GM12892 (cell line): ENCODE results near the gene KRT74.

Source experiments
- POLR2A ChIP-seq: IDR thresholded peaks from 2 replicates; pipeline ENCODE4 v1.6.1; 2011; ENCODE audit warnings: low read depth, low read length, control low read depth
- POLR2AphosphoS5 ChIP-seq: IDR thresholded peaks from 2 replicates; pipeline ENCODE4 v1.6.1; 2011; ENCODE audit warnings: low read depth, low read length, control low read depth
- TAF1 ChIP-seq: IDR thresholded peaks from 2 replicates; pipeline ENCODE4 v1.6.1; 2011; ENCODE audit warnings: low read depth, mild to moderate bottlenecking, control low read depth, low read length, borderline replicate concordance

DNA sequence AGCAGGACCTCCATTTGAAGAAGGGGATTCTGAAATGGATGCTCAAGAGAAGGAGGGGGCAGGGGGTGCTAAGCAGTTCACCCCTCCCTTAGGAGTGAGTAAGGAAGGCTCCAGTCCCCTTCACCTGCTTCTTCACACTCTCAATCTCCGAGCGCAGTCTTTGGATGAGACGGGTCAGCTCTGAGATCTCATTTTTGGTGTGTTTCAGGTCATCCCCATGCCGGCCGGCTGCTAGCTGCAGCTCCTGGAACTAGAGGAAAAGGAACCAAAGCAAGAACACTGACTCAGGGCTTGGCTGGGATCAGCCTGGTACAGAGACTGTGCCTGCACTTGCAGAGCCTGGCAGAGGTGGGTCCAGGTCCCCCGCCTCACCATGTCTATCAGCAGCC lies 37.4 kb upstream of the KRT74 start:
- TF ChIP-seq POLR2AphosphoS5: no peak
- TF ChIP-seq POLR2A: no peak
- no peak for TF ChIP-seq TAF1
